Activated T-helper 2 cell treated with anti-CD3 and anti-CD28 coated beads, Interferon-gamma antibody, Interleukin-2, Interleukin-4, amounts not matched to agents 10 μg/mL and 5 μg/mL and 100 μg/mL, durations not matched to agents 14 hours and 24 hours and 36 hours (primary cell): ENCODE results near the gene PLXND1. TPM values are rescaled to one million over a fixed set of nuclear protein-coding genes. Genes with fewer than 3 reads are reported as not detected.
"Not testable (repeated sequence)": the region's sequence is repeated elsewhere in the genome, so short reads cannot be mapped to it uniquely, and the experiment has no call there.

Experiments used
- DNase-seq: peaks from one replicate; pipeline ENCODE4 v3.0.0; 2021; ENCODE audit warnings: low spot score
- H3K27ac Mint-ChIP-seq: one replicate; pipeline ENCODE4 v1.8.0; 2021; ENCODE audit warnings: mixed read lengths
- H3K27me3 Mint-ChIP-seq: one replicate; pipeline ENCODE4 v1.8.0; 2021; ENCODE audit warnings: low read depth, mixed read lengths
- H3K36me3 Mint-ChIP-seq: one replicate; pipeline ENCODE4 v1.8.0; 2021; ENCODE audit warnings: low read depth, mixed read lengths
- H3K4me1 Mint-ChIP-seq: one replicate; pipeline ENCODE4 v1.8.0; 2021; ENCODE audit warnings: low read depth, mixed read lengths
- H3K4me3 Mint-ChIP-seq: one replicate; pipeline ENCODE4 v1.8.0; 2021; ENCODE audit warnings: low read depth, mild to moderate bottlenecking, moderate library complexity, mixed read lengths
- H3K9me3 Mint-ChIP-seq: one replicate; pipeline ENCODE4 v1.8.0; 2021; ENCODE audit warnings: mixed read lengths
- intact Hi-C: fragments of 100-400 bp; cut with micrococcal nuclease; formaldehyde crosslinking; loops from one replicate; pipeline ENCODE4 v1.15.1; 2023
- total RNA-seq: library from RNA; stranded (reverse); gene quantifications from 2 replicates; pipeline ENCODE4 v1.2.3, GENCODE V29; 2022

PLXND1 gene
- total RNA-seq, result 1.3 and 2.7 TPM in 2 replicates

- Mint-ChIP-seq H3K4me1 (peaks cover 10% of the 10 kb centered on the region), H3K27me3 (peaks cover 48% of the 10 kb centered on the region), H3K9me3 (no peaks in the 10 kb centered on the region), H3K36me3 (no peaks in the 10 kb centered on the region), H3K27ac (peak within 1 kb of the TSS; percentile 31), H3K4me3 (peak within 1 kb of the TSS; percentile 85)
- intact Hi-C loops, result loop anchor here (5.0 kb wide), 1 partner anchor 285 kb away; the partner anchor contains the start of gene TMCC1
- DNase-seq, result peak; percentile 13
Observed at GRCh38 chr3:129606636-129607390, at the start of gene PLXND1. PLXND1 (minus strand) TSS chr3:129606676; CDS start chr3:129606639, 37 bp downstream.

- no peaks in the 10 kb centered on the region for H3K36me3 Mint-ChIP-seq
- intact Hi-C loops, result no loop called here
- no peak overlapping the region for H3K4me3 Mint-ChIP-seq
Observed at GRCh38 chr3:129655291-129655700, 48.8 kb upstream of the PLXND1 start.

GRCh38 chr3:129654131-129654530, 47.7 kb upstream of the PLXND1 start:
- Mint-ChIP-seq H3K27me3 (peaks cover 2% of the 10 kb centered on the region), H3K9me3 (no peaks in the 10 kb centered on the region)
- intact Hi-C loops, result no loop called here

More at GRCh38 chr3:129655291-129655700, 48.8 kb upstream of the PLXND1 start:
- no peak for DNase-seq
- no peak overlapping the region for H3K27ac Mint-ChIP-seq
- H3K9me3 Mint-ChIP-seq, result no peaks in the 10 kb centered on the region
- no peaks in the 10 kb centered on the region for H3K27me3 Mint-ChIP-seq
- H3K4me1 Mint-ChIP-seq, result peaks cover 18% of the 10 kb centered on the region

GRCh38 chr3:129653019-129653418, 46.5 kb upstream of the PLXND1 start:
- Mint-ChIP-seq H3K27ac (no peak overlapping the region), H3K4me3 (no peak overlapping the region), H3K4me1 (peaks cover 14% of the 10 kb centered on the region), H3K27me3 (peaks cover 2% of the 10 kb centered on the region), H3K9me3 (no peaks in the 10 kb centered on the region), H3K36me3 (no peaks in the 10 kb centered on the region)
- intact Hi-C loops, result no loop called here
- no peak for DNase-seq

More at GRCh38 chr3:129654131-129654530, 47.7 kb upstream of the PLXND1 start:
- no peak for DNase-seq
- no peaks in the 10 kb centered on the region for H3K36me3 Mint-ChIP-seq
- no peak overlapping the region for H3K4me3 Mint-ChIP-seq
- peaks cover 19% of the 10 kb centered on the region for H3K4me1 Mint-ChIP-seq
- H3K27ac Mint-ChIP-seq, result no peak overlapping the region

- Mint-ChIP-seq H3K4me1 (peaks cover 2% of the 10 kb centered on the region), H3K36me3 (no peaks in the 10 kb centered on the region), H3K27me3 (peaks cover 4% of the 10 kb centered on the region), H3K27ac (no peak overlapping the region), H3K9me3 (no peaks in the 10 kb centered on the region), H3K4me3 (no peak overlapping the region)
- intact Hi-C loops, result loop anchor here (2.0 kb wide), 1 partner anchor 351 kb away; no protein-coding TSS in a partner anchor
- no peak for DNase-seq
Observed at GRCh38 chr3:129651435-129652202, 45.1 kb upstream of the PLXND1 start.

- Mint-ChIP-seq H3K27ac (no peak overlapping the region), H3K4me1 (peaks cover 2% of the 10 kb centered on the region), H3K27me3 (peaks cover 8% of the 10 kb centered on the region), H3K9me3 (no peaks in the 10 kb centered on the region), H3K4me3 (no peak overlapping the region), H3K36me3 (no peaks in the 10 kb centered on the region)
- peak; percentile 34 for DNase-seq
- intact Hi-C loops, result loop anchor here (1.0 to 2.0 kb wide), 3 partner anchors 175 to 352 kb away; no protein-coding TSS in a partner anchor
Observed at GRCh38 chr3:129650256-129650872, 43.9 kb upstream of the PLXND1 start.

- no peak overlapping the region for H3K4me3 Mint-ChIP-seq
- intact Hi-C loops, result no loop called here
- no peaks in the 10 kb centered on the region for H3K36me3 Mint-ChIP-seq
- no peak for DNase-seq
- H3K9me3 Mint-ChIP-seq, result no peaks in the 10 kb centered on the region
- no peak overlapping the region for H3K27ac Mint-ChIP-seq
- H3K4me1 Mint-ChIP-seq, result peaks cover 2% of the 10 kb centered on the region
- H3K27me3 Mint-ChIP-seq, result peaks cover 11% of the 10 kb centered on the region
Observed at GRCh38 chr3:129648391-129648790, 41.9 kb upstream of the PLXND1 start.

- intact Hi-C loops, result no loop called here
- Mint-ChIP-seq H3K9me3 (no peaks in the 10 kb centered on the region), H3K4me1 (peaks cover 2% of the 10 kb centered on the region), H3K27me3 (peaks cover 13% of the 10 kb centered on the region), H3K27ac (no peak overlapping the region), H3K36me3 (no peaks in the 10 kb centered on the region), H3K4me3 (no peak overlapping the region)
- DNase-seq, result no peak
Observed at GRCh38 chr3:129645286-129645685, 38.8 kb upstream of the PLXND1 start.

- Mint-ChIP-seq H3K4me3 (no peak overlapping the region), H3K27ac (no peak overlapping the region)
Observed at GRCh38 chr3:129644836-129645235, 38.4 kb upstream of the PLXND1 start.

GRCh38 chr3:129641567-129642260, 35.2 kb upstream of the PLXND1 start:
- intact Hi-C loops, H3K4me1 Mint-ChIP-seq, H3K27ac Mint-ChIP-seq, H3K36me3 Mint-ChIP-seq, H3K9me3 Mint-ChIP-seq, H3K4me3 Mint-ChIP-seq, DNase-seq: not testable (repeated sequence)
- peaks cover 16% of the 10 kb centered on the region for H3K27me3 Mint-ChIP-seq

More at GRCh38 chr3:129644836-129645235, 38.4 kb upstream of the PLXND1 start:
- intact Hi-C loops, result no loop called here
- no peaks in the 10 kb centered on the region for H3K4me1 Mint-ChIP-seq
- H3K27me3 Mint-ChIP-seq, result peaks cover 11% of the 10 kb centered on the region
- no peaks in the 10 kb centered on the region for H3K36me3 Mint-ChIP-seq
- DNase-seq, result no peak
- H3K9me3 Mint-ChIP-seq, result no peaks in the 10 kb centered on the region

GRCh38 chr3:129640985-129641384, 34.5 kb upstream of the PLXND1 start:
- H3K36me3 Mint-ChIP-seq, intact Hi-C loops, H3K4me3 Mint-ChIP-seq, H3K9me3 Mint-ChIP-seq, H3K4me1 Mint-ChIP-seq, H3K27ac Mint-ChIP-seq, DNase-seq: not testable (repeated sequence)
- peaks cover 14% of the 10 kb centered on the region for H3K27me3 Mint-ChIP-seq

GRCh38 chr3:129638481-129638880, 32.0 kb upstream of the PLXND1 start:
- DNase-seq, result no peak
- H3K9me3 Mint-ChIP-seq, result no peaks in the 10 kb centered on the region
- H3K36me3 Mint-ChIP-seq, result no peaks in the 10 kb centered on the region
- H3K27ac Mint-ChIP-seq, result no peak overlapping the region
- H3K4me3 Mint-ChIP-seq, result no peak overlapping the region
- peaks cover 17% of the 10 kb centered on the region for H3K27me3 Mint-ChIP-seq
- no peaks in the 10 kb centered on the region for H3K4me1 Mint-ChIP-seq
- intact Hi-C loops, result no loop called here
